GM04504 (cell line): ENCODE results near the gene IFT80.

ENCODE experiments used
- DNase-seq: peaks from one replicate; pipeline ENCODE4 v3.0.0-alpha.2; 2012; ENCODE audit warnings: low read depth

IFT80 gene

GRCh38 chr3:160400702-160401150, 1.7 kb upstream of the IFT80 start:
- no peak for DNase-seq

- DNase-seq = no peak
These were observed 1.1 kb upstream of the IFT80 start for GRCh38 chr3:160400030-160400701.

GRCh38 chr3:160398820-160399124, 253 bp downstream of the IFT80 start:
- DNase-seq = no peak

GRCh38 chr3:160395297-160395696, 3.7 kb downstream of the IFT80 start:
- DNase-seq = peak; percentile 61

- no peak for DNase-seq
These were observed 5.0 kb downstream of the IFT80 start for GRCh38 chr3:160394009-160394392.

- no peak for DNase-seq
These were observed 5.5 kb downstream of the IFT80 start for GRCh38 chr3:160393346-160394008.

GRCh38 chr3:160392798-160393197, 6.2 kb downstream of the IFT80 start:
- DNase-seq = no peak

- DNase-seq = no peak
These were observed 8.4 kb downstream of the IFT80 start for GRCh38 chr3:160390565-160391138.

- DNase-seq = no peak
These were observed 14.2 kb downstream of the IFT80 start for GRCh38 chr3:160384639-160385318.

- no peak for DNase-seq
These were observed 17.6 kb downstream of the IFT80 start for GRCh38 chr3:160381470-160381869.

GRCh38 chr3:160379628-160380214, 19.3 kb downstream of the IFT80 start:
- DNase-seq = no peak

- DNase-seq = no peak
These were observed 20.5 kb downstream of the IFT80 start for GRCh38 chr3:160378331-160379109.

GRCh38 chr3:160376681-160377080, 22.3 kb downstream of the IFT80 start:
- DNase-seq = peak; percentile 5

GRCh38 chr3:160374925-160375324, 24.1 kb downstream of the IFT80 start:
- no peak for DNase-seq

- DNase-seq = no peak
These were observed 24.6 kb downstream of the IFT80 start for GRCh38 chr3:160374472-160374871.

- DNase-seq = no peak
These were observed 25.4 kb downstream of the IFT80 start for GRCh38 chr3:160373655-160374054.

- peak; percentile 32 for DNase-seq
These were observed 26.2 kb downstream of the IFT80 start for GRCh38 chr3:160372780-160373179.

GRCh38 chr3:160370987-160371857, 27.8 kb downstream of the IFT80 start:
- no peak for DNase-seq

- no peak for DNase-seq
These were observed 29.2 kb downstream of the IFT80 start for GRCh38 chr3:160369784-160370183.

GRCh38 chr3:160368804-160369203, 30.2 kb downstream of the IFT80 start:
- no peak for DNase-seq
